ENCODE data around the gene AJAP1. TPM values are rescaled to one million over a fixed set of nuclear protein-coding genes. Genes with fewer than 3 reads are reported as not detected.

Gene AJAP1
- total and polyA plus RNA-seq, 2 of the 8 experiments (the other 6 are each of a cell fraction or from before 2014, with no cell fraction given): 1.9 to 6.2 TPM

GRCh38 chr1:4693891-4694290, 39.5 kb downstream of the AJAP1 start:
- Histone ChIP-seq H2AFZ (ENCODE audit: low read length) (no peak overlapping the region), H2AK5ac (ENCODE audit: low read depth, low read length) (no peak overlapping the region), H2BK120ac (replicated peaks; ENCODE audit: low read depth, low read length) (no peak overlapping the region), H3K56ac (replicated peaks; ENCODE audit: insufficient read length, low read depth, low read length) (no peak overlapping the region), H3K14ac (ENCODE audit: insufficient read length) (no peak overlapping the region), H3K36me3 (ENCODE audit: control insufficient read depth in 2 of 4, insufficient read depth in 4 of 4, low read length in 3 of 4) (no peaks in the 10 kb centered on the region), H2BK20ac (ENCODE audit: low read length) (no peak overlapping the region), H3K79me2 (ENCODE audit: control insufficient read depth in 1 of 2, insufficient read depth in 2 of 2, low read length in 2 of 2) (no peaks in the 10 kb centered on the region), H3K27ac (ENCODE audit: low read depth, low read length) (no peak overlapping the region), H3K4me2 (ENCODE audit: insufficient read depth in 1 of 2, low read depth in 2 of 2, low read length in 2 of 2) (no peak overlapping the region), H3K23ac (ENCODE audit: insufficient read length) (no peak overlapping the region), H4K91ac (replicated peaks; ENCODE audit: insufficient read length, low read length) (no peak overlapping the region), H3K4me3 (ENCODE audit: extremely low read depth in 1 of 4, insufficient read depth in 2 of 4, low read depth in 3 of 4, low read length in 4 of 4) (no peak overlapping the region), H2BK5ac (ENCODE audit: low read depth, low read length) (no peak overlapping the region), H2BK12ac (ENCODE audit: low read depth, low read length) (no peak overlapping the region), H4K5ac (ENCODE audit: insufficient read length, low read depth, low read length) (no peak overlapping the region), H2BK15ac (ENCODE audit: low read length) (no peak overlapping the region), H3K23me2 (ENCODE audit: low read depth, low read length) (no peaks in the 10 kb centered on the region), H3K9ac (replicated peaks in 1 of 4; ENCODE audit: extremely low read depth in 1 of 4, low read depth in 3 of 4, low read length in 3 of 4) (no peak overlapping the region), H3K27me3 (replicated peaks in 1 of 4; ENCODE audit: control insufficient read depth in 3 of 4, extremely low read depth in 1 of 4, insufficient read depth in 3 of 4, low read length in 3 of 4) (no peaks in the 10 kb centered on the region), H4K20me1 (replicated peaks in 1 of 2; ENCODE audit: control insufficient read depth in 1 of 2, insufficient read depth in 2 of 2, low read length in 2 of 2) (peaks cover 0 to 12% of the 10 kb centered on the region in 2 experiments), H3K79me1 (ENCODE audit: low read depth, low read length) (peaks cover 6% of the 10 kb centered on the region), H4K8ac (ENCODE audit: extremely low read depth, insufficient read depth, low read length) (no peak overlapping the region; the same call in 1 of the 2 replicates), H3K4ac (replicated peaks; ENCODE audit: insufficient read length, low read depth, low read length) (no peak overlapping the region), H3K18ac (ENCODE audit: extremely low read depth, low read length) (no peak overlapping the region), H3K9me3 (ENCODE audit: insufficient read depth in 2 of 2, low read depth in 1 of 2, low read length in 1 of 2) (no peaks in the 10 kb centered on the region), H3K4me1 (replicated peaks in 1 of 4; ENCODE audit: control insufficient read depth in 3 of 4, insufficient read depth in 4 of 4, low read length in 3 of 4) (no peaks in the 10 kb centered on the region; a peak in 1 of 7 replicates)
- ChIA-PET POLR2A (ENCODE audit: partially characterized antibody) (interaction anchor here (0.5 kb wide), 1 partner anchor 56 kb away, joined by 3 read pairs; no protein-coding TSS in a partner anchor), CTCF (ENCODE audit: partially characterized antibody) (interaction anchor here (0.7 to 1.5 kb wide), 9 partner anchors 8 to 84 kb away, joined by 3 to 6 read pairs (median 3); no protein-coding TSS in a partner anchor)
- DNase-seq (ENCODE audit: low read depth in 1 of 2, low spot score in 2 of 2) (no peak), FAIRE-seq (no peak)
- 90% methylated on average over 9 of the region's 10 CpGs; no CpG with 5 or more reads in 1 of the 2 experiments for WGBS, 2 experiments (ENCODE audit: extremely low coverage in 1 of 2, insufficient coverage in 1 of 2, insufficient read length in 1 of 2, insufficient replicate concordance in 2 of 2, low coverage in 1 of 2, low lambda C conversion rate in 2 of 2, missing lambda C conversion rate in 1 of 2)
- TF ChIP-seq HDAC2 (IDR thresholded peaks at IDR 0.05; ENCODE audit: borderline replicate concordance in 1 of 2, low read depth in 2 of 2, low read length in 2 of 2) (no peak), EP300 (IDR thresholded peaks at IDR 0.05; ENCODE audit: borderline replicate concordance in 1 of 2, low read depth in 2 of 2, low read length in 2 of 2) (no peak), CBX8 (IDR thresholded peaks at IDR 0.05; ENCODE audit: borderline replicate concordance, low read depth, low read length) (no peak), SAP30 (IDR thresholded peaks at IDR 0.05; ENCODE audit: insufficient read depth, insufficient replicate concordance, low read length) (no peak), CTCF (IDR thresholded peaks at IDR 0.05; ENCODE audit: control extremely low read depth in 1 of 3, insufficient read depth in 1 of 3, low read depth in 1 of 3, low read length in 3 of 3) (no peak), KDM5A (IDR thresholded peaks at IDR 0.05; ENCODE audit: low read length) (no peak), TCF12 (IDR thresholded peaks at IDR 0.05; ENCODE audit: low read depth, low read length) (no peak), RNF2 (IDR thresholded peaks at IDR 0.05; ENCODE audit: borderline replicate concordance, low read depth, low read length, missing control alignments, poor library complexity, severe bottlenecking) (no peak), MAFK (IDR thresholded peaks at IDR 0.05; ENCODE audit: low read depth, low read length) (no peak), GTF2F1 (IDR thresholded peaks at IDR 0.05; ENCODE audit: borderline replicate concordance, low read depth, low read length) (no peak)

All from H1 (cell line).